CD4-positive, alpha-beta memory T cell (primary cell): ENCODE measurements around the gene KCNH6. TPM values are rescaled to one million over a fixed set of nuclear protein-coding genes. Genes with fewer than 3 reads are reported as not detected.

Experiments used
- CTCF ChIA-PET: fragments of 350-600 bp; sonication (Branson Sonifier 250); formaldehyde crosslinking; loops from one replicate; lab custom pipeline; 2021; ENCODE audit warnings: inconsistent platforms; ENCODE audit not compliant: partially characterized antibody; lab: Charles Lee
- POLR2A ChIA-PET: fragments of 350-600 bp; sonication (Branson Sonifier 250); formaldehyde crosslinking; loops from one replicate; lab custom pipeline; 2021; ENCODE audit not compliant: partially characterized antibody; lab: Charles Lee
- DNase-seq, 5 donors: peaks; one replicate each; pipeline versions ENCODE4 v3.0.0 to v3.0.0-alpha.2; 2020 to 2022; ENCODE audit warnings: mixed read lengths in 1 of 5
- H3K27ac ChIP-seq: one replicate; pipeline ENCODE4 v1.7.0; 2013; ENCODE audit warnings: low read depth, low read length
- H3K27me3 ChIP-seq: 2 replicates; pipeline ENCODE4 v1.7.0; 2013; ENCODE audit warnings: mild to moderate bottlenecking, low read length, moderate library complexity; ENCODE audit not compliant: insufficient read depth
- H3K36me3 ChIP-seq: 2 replicates; pipeline ENCODE4 v1.7.0; 2013; ENCODE audit warnings: mild to moderate bottlenecking, low read length, moderate library complexity; ENCODE audit not compliant: insufficient read depth
- H3K4me1 ChIP-seq: 2 replicates; pipeline ENCODE4 v1.7.0; 2013; ENCODE audit warnings: mild to moderate bottlenecking, low read length, moderate library complexity; ENCODE audit not compliant: insufficient read depth
- H3K4me3 ChIP-seq, 2 donors: one replicate each; pipeline ENCODE4 v1.7.0; 2013; ENCODE audit warnings: low read length in 2 of 2, mild to moderate bottlenecking in 1 of 2
- H3K9me3 ChIP-seq, 2 donors: one replicate each; pipeline ENCODE4 v1.7.0; 2013; ENCODE audit warnings: low read length in 2 of 2, control low read depth in 1 of 2; ENCODE audit not compliant: control insufficient read depth in 1 of 2
- H3K27ac Mint-ChIP-seq, 7 donors: one replicate each; pipeline ENCODE4 v1.8.0; 2020 to 2021; ENCODE audit warnings: mixed read lengths in 7 of 7, mild to moderate bottlenecking in 6 of 7, inconsistent platforms in 3 of 7, moderate library complexity in 3 of 7
- H3K27me3 Mint-ChIP-seq, 2 donors: one replicate each; pipeline ENCODE4 v1.8.0; 2020 to 2021; ENCODE audit warnings: mixed read lengths in 2 of 2
- H3K36me3 Mint-ChIP-seq, 2 donors: one replicate each; pipeline ENCODE4 v1.8.0; 2020 to 2021; ENCODE audit warnings: mixed read lengths in 2 of 2, inconsistent platforms in 1 of 2, mild to moderate bottlenecking in 1 of 2
- H3K4me1 Mint-ChIP-seq, 4 donors: one replicate each; pipeline ENCODE4 v1.8.0; 2020 to 2021; ENCODE audit warnings: mixed read lengths in 4 of 4, mild to moderate bottlenecking in 1 of 4
- H3K4me3 Mint-ChIP-seq, 8 donors: one replicate each; pipeline ENCODE4 v1.8.0; 2020 to 2021; ENCODE audit warnings: mixed read lengths in 8 of 8, mild to moderate bottlenecking in 7 of 8, moderate library complexity in 6 of 8, inconsistent platforms in 3 of 8
- H3K9me3 Mint-ChIP-seq, 8 donors: one replicate each; pipeline ENCODE4 v1.8.0; 2020 to 2021; ENCODE audit warnings: mixed read lengths in 8 of 8, mild to moderate bottlenecking in 5 of 8, inconsistent platforms in 3 of 8, moderate library complexity in 1 of 8
- intact Hi-C: fragments of 100-400 bp; cut with micrococcal nuclease; formaldehyde crosslinking; loops from one replicate; pipeline ENCODE4 v1.15.1; 2023
- polyA plus RNA-seq, 2 donors: library from polyadenylated mRNA; unstranded; fragments of 300-500 nt; fragmentation: Illumina TruSeq; gene quantifications; one replicate each; pipeline ENCODE4 v1.2.3, GENCODE V29; 2021
- total RNA-seq, 2 experiments: library from RNA; stranded (reverse); gene quantifications; one replicate each; pipeline ENCODE4 v1.2.3, GENCODE V29; 2021

KCNH6 gene
- total and polyA plus RNA-seq, 4 experiments from 2014 or later: not detected

DNA sequence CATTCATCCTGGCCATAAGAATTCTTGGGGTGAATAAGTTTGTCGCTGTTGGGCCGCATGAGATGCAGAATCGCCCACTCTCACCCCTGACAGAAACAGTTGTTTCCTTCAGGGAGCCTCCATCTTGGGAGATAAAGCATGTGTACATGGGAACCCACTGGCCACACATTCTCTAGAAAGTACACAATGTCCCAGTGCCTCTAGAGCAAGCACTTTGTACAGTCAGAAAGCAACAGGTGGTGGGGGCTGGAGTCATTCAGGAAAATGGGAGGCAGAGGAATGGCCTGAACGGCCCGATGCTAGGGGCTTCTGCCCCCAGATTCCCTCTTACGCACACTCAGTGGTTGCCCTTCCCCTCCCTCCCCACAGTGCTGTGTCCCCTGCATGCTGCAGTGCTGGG lies 30.2 kb upstream of the KCNH6 start:
- no peaks in the 10 kb centered on the region for H3K27me3 ChIP-seq
- ChIA-PET POLR2A (no interaction called here), CTCF (no interaction called here)
- H3K9me3 ChIP-seq: no peaks in the 10 kb centered on the region
- no peak for DNase-seq
- H3K36me3 ChIP-seq: no peaks in the 10 kb centered on the region
- H3K4me3 Mint-ChIP-seq: no peak overlapping the region
- peaks cover 0 to 6% of the 10 kb centered on the region in 2 donors for H3K36me3 Mint-ChIP-seq
- H3K27me3 Mint-ChIP-seq: no peaks in the 10 kb centered on the region
- H3K4me3 ChIP-seq: no peak overlapping the region
- no peaks in the 10 kb centered on the region for H3K4me1 ChIP-seq
- H3K9me3 Mint-ChIP-seq: no peaks in the 10 kb centered on the region
- no peaks in the 10 kb centered on the region for H3K4me1 Mint-ChIP-seq
- peak overlapping the region in 2 of 7 donors; percentile 23 to 61 for H3K27ac Mint-ChIP-seq
- no peak overlapping the region for H3K27ac ChIP-seq
- intact Hi-C loops: no loop called here

DNA sequence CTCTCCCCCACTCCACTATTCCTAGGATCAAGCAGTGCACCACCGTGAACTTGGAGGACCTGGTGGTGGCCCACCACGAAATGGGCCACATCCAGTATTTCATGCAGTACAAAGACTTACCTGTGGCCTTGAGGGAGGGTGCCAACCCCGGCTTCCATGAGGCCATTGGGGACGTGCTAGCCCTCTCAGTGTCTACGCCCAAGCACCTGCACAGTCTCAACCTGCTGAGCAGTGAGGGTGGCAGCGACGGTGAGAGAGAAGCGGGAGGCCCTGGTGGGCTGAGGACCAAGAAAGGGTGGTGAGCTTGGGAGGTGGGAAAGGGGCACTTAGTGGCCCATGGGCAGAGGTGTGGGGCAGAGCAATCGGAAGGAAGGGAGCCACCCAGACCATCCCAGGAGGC lies 29.7 kb upstream of the KCNH6 start:
- ChIA-PET CTCF (no interaction called here), POLR2A (no interaction called here)
- Mint-ChIP-seq H3K27me3 (no peaks in the 10 kb centered on the region), H3K9me3 (no peaks in the 10 kb centered on the region), H3K4me3 (no peak overlapping the region), H3K36me3 (peaks cover 0 to 6% of the 10 kb centered on the region in 2 donors), H3K4me1 (no peaks in the 10 kb centered on the region), H3K27ac (no peak overlapping the region)
- no peak for DNase-seq
- no peaks in the 10 kb centered on the region for H3K4me1 ChIP-seq
- H3K27ac ChIP-seq: no peak overlapping the region
- H3K36me3 ChIP-seq: no peaks in the 10 kb centered on the region
- no peak overlapping the region for H3K4me3 ChIP-seq
- intact Hi-C loops: no loop called here
- no peaks in the 10 kb centered on the region for H3K27me3 ChIP-seq
- H3K9me3 ChIP-seq: no peaks in the 10 kb centered on the region

DNA sequence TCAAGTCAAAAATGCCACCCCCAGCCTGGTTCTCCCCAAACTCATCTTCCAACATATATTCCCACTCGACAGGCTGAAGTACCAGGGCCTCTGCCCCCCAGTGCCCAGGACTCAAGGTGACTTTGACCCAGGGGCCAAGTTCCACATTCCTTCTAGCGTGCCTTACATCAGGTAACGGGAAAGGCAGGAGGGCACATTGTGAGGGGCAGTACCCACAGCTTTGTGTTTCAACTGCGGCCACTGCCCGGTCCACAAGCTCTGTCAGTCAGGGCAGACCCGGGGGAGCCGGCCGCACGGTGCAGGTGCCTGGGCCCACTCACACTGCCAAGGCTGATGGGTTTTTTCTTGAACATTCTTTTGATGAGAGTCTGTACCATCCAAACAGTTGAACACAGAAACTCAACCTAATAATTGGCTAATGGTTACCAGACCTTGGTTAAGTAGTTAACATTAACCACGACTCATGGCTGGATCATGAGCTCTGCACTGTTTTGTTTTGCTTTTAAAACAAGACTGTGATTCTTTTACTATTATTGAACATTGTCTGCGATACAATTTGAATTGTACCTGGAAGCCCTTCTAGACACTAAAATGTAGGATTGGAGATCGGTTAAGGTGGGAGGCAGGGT lies 28.7 kb upstream of the KCNH6 start:
- Mint-ChIP-seq H3K27ac (peak overlapping the region in 3 of 7 donors; percentile 46 to 78 (median 53)), H3K27me3 (no peaks in the 10 kb centered on the region), H3K4me3 (no peak overlapping the region), H3K4me1 (peaks cover 0 to 2% (median 0%) of the 10 kb centered on the region in 4 donors), H3K9me3 (no peaks in the 10 kb centered on the region), H3K36me3 (peaks cover 0 to 6% of the 10 kb centered on the region in 2 donors)
- intact Hi-C loops: no loop called here
- Histone ChIP-seq H3K27me3 (no peaks in the 10 kb centered on the region), H3K9me3 (no peaks in the 10 kb centered on the region), H3K27ac (no peak overlapping the region), H3K36me3 (no peaks in the 10 kb centered on the region), H3K4me1 (no peaks in the 10 kb centered on the region), H3K4me3 (no peak overlapping the region)
- ChIA-PET CTCF (interaction anchor here (0.5 kb wide), 1 partner anchor 93 kb away, joined by 3 read pairs; no protein-coding TSS in a partner anchor), POLR2A (no interaction called here)
- DNase-seq: no peak

DNA sequence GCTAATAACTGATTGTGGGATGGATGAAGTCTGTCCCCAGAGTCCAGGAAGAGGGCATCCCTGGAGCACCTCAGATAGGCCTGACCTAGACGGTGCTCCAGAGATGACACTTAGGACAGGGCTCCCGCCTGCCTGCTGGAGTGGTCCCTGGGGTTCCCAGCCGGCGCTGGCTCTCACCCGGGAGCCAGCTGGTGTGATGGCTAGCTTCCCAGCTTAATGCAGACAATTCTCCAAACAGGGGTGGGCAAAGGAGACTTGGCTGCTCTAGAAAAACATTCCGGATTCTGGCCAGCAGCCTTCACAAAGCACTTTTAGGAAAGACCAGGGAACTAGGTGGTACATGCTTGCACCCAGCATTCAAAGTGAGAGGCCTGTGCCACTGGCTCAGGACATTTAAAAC lies 27.7 kb upstream of the KCNH6 start:
- Mint-ChIP-seq H3K4me3 (no peak overlapping the region), H3K4me1 (peaks cover 0 to 2% (median 0%) of the 10 kb centered on the region in 4 donors)
- intact Hi-C loops: no loop called here

DNA sequence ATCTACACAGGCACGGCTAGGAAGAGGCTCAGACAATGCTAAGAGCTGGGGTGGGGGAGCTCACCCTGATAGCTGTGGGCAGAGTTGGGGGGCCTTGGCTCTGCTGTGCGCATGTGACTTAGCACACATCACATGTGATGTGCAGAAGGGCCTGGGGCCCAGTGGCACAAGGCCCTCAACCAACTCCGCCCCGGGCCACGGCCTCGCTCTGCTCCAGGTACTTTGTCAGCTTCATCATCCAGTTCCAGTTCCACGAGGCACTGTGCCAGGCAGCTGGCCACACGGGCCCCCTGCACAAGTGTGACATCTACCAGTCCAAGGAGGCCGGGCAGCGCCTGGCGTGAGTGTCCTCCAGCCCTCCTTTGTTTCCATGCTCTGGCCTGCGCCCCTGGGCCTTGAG lies 27.0 kb upstream of the KCNH6 start:
- DNase-seq: no peak
- H3K27ac ChIP-seq: no peak overlapping the region
- POLR2A ChIA-PET: interaction anchor here (1.0 kb wide), 1 partner anchor 10 kb away, joined by 3 read pairs; no protein-coding TSS in a partner anchor

More for the DNA sequence above, 27.7 kb upstream of the KCNH6 start:
- H3K36me3 Mint-ChIP-seq: peaks cover 0 to 2% of the 10 kb centered on the region in 2 donors
- no peak overlapping the region for H3K27ac ChIP-seq
- no peaks in the 10 kb centered on the region for H3K9me3 Mint-ChIP-seq
- peak overlapping the region in 1 of 7 donors; percentile 5 for H3K27ac Mint-ChIP-seq
- H3K9me3 ChIP-seq: no peaks in the 10 kb centered on the region
- POLR2A ChIA-PET: no interaction called here
- no peaks in the 10 kb centered on the region for H3K27me3 Mint-ChIP-seq
- no peaks in the 10 kb centered on the region for H3K4me1 ChIP-seq
- CTCF ChIA-PET: interaction anchor here (0.9 to 1.6 kb wide), 2 partner anchors 88 to 116 kb away, joined by 3 to 5 read pairs; no protein-coding TSS in a partner anchor
- DNase-seq: no peak
- no peaks in the 10 kb centered on the region for H3K36me3 ChIP-seq
- no peak overlapping the region for H3K4me3 ChIP-seq
- no peaks in the 10 kb centered on the region for H3K27me3 ChIP-seq

DNA sequence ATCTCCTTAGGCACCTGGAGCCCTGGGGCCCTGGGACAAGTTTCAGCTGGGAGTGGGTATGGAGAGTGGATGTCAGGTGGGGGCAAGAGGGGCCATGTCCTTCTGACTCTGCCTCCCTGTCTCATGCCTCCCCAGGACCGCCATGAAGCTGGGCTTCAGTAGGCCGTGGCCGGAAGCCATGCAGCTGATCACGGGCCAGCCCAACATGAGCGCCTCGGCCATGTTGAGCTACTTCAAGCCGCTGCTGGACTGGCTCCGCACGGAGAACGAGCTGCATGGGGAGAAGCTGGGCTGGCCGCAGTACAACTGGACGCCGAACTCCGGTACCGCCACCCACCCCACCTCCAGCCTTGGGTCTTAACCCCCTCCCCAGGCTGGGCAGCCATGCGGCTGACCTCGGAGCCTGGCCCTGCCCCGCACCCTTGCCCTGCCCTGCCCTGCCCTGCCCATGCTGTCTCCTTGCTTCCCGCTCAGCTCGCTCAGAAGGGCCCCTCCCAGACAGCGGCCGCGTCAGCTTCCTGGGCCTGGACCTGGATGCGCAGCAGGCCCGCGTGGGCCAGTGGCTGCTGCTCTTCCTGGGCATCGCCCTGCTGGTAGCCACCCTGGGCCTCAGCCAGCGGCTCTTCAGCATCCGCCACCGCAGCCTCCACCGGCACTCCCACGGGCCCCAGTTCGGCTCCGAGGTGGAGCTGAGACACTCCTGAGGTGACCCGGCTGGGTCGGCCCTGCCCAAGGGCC lies 26.3 kb upstream of the KCNH6 start:
- H3K4me3 ChIP-seq: no peak overlapping the region
- POLR2A ChIA-PET: interaction anchor here (1.0 kb wide), 1 partner anchor 10 kb away, joined by 3 read pairs; no protein-coding TSS in a partner anchor
- H3K9me3 ChIP-seq: no peaks in the 10 kb centered on the region
- Mint-ChIP-seq H3K36me3 (peaks cover 0 to 2% of the 10 kb centered on the region in 2 donors), H3K27me3 (peaks cover 0 to 3% of the 10 kb centered on the region in 2 donors), H3K4me1 (peaks cover 0 to 2% (median 0%) of the 10 kb centered on the region in 4 donors), H3K9me3 (no peaks in the 10 kb centered on the region), H3K4me3 (no peak overlapping the region), H3K27ac (no peak overlapping the region)
- DNase-seq: no peak
- H3K4me1 ChIP-seq: no peaks in the 10 kb centered on the region
- CTCF ChIA-PET: interaction anchor here (1.4 to 1.6 kb wide), 3 partner anchors 71 to 116 kb away, joined by 3 to 7 read pairs (median 5); no protein-coding TSS in a partner anchor
- intact Hi-C loops: no loop called here
- H3K36me3 ChIP-seq: no peaks in the 10 kb centered on the region
- H3K27me3 ChIP-seq: no peaks in the 10 kb centered on the region
- H3K27ac ChIP-seq: no peak overlapping the region

More for the DNA sequence above, 27.0 kb upstream of the KCNH6 start:
- Mint-ChIP-seq H3K36me3 (peaks cover 0 to 2% of the 10 kb centered on the region in 2 donors), H3K27me3 (no peaks in the 10 kb centered on the region), H3K4me1 (peaks cover 0 to 2% (median 0%) of the 10 kb centered on the region in 4 donors), H3K27ac (peak overlapping the region in 1 of 7 donors; percentile 42), H3K4me3 (no peak overlapping the region), H3K9me3 (no peaks in the 10 kb centered on the region)
- no peaks in the 10 kb centered on the region for H3K9me3 ChIP-seq
- intact Hi-C loops: no loop called here
- no peaks in the 10 kb centered on the region for H3K36me3 ChIP-seq
- no peak overlapping the region for H3K4me3 ChIP-seq
- CTCF ChIA-PET: interaction anchor here (0.9 to 1.6 kb wide), 3 partner anchors 70 to 115 kb away, joined by 3 to 7 read pairs (median 5); no protein-coding TSS in a partner anchor
- H3K4me1 ChIP-seq: no peaks in the 10 kb centered on the region
- H3K27me3 ChIP-seq: no peaks in the 10 kb centered on the region
